ENCODE results near the gene STK11. TPM values are rescaled to one million over a fixed set of nuclear protein-coding genes. Genes with fewer than 3 reads are reported as not detected.
"Not testable (repeated sequence)": the region's sequence is repeated elsewhere in the genome, so short reads cannot be mapped to it uniquely, and the experiment has no call there.

The STK11 gene
- total RNA-seq, 4 donors from 2014 or later, result 38.0 to 48.4 (median 44.2) TPM

- peak; percentile 76 for ATAC-seq (ENCODE audit: low FRiP score)
- TF ChIP-seq CTCF (IDR thresholded peaks at IDR 0.05), result no peak
- no peak for DNase-seq (ENCODE audit: low spot score)
Observed at GRCh38 chr19:1177322-1178114, 28.1 kb upstream of the STK11 start.

- ATAC-seq (ENCODE audit: low FRiP score) (no peak), DNase-seq (ENCODE audit: low spot score) (no peak)
- TF ChIP-seq CTCF (IDR thresholded peaks at IDR 0.05), result no peak
Observed at GRCh38 chr19:1181606-1182005, 24.0 kb upstream of the STK11 start.

- no peak for TF ChIP-seq CTCF (IDR thresholded peaks at IDR 0.05)
- ATAC-seq (ENCODE audit: low FRiP score), result no peak
- DNase-seq (ENCODE audit: low spot score), result no peak
Observed at GRCh38 chr19:1182068-1182467, 23.5 kb upstream of the STK11 start.

GRCh38 chr19:1182727-1183126, 22.9 kb upstream of the STK11 start:
- DNase-seq (ENCODE audit: low spot score), result no peak
- no peak for ATAC-seq (ENCODE audit: low FRiP score)
- TF ChIP-seq CTCF (IDR thresholded peaks at IDR 0.05), result no peak

GRCh38 chr19:1183543-1184172, 21.9 kb upstream of the STK11 start:
- ATAC-seq (ENCODE audit: low FRiP score), result peak; percentile 16
- no peak for DNase-seq (ENCODE audit: low spot score)
- TF ChIP-seq CTCF (IDR thresholded peaks at IDR 0.05), result no peak

GRCh38 chr19:1189419-1189818, 16.2 kb upstream of the STK11 start:
- TF ChIP-seq CTCF (IDR thresholded peaks at IDR 0.05), result no peak
- ATAC-seq (ENCODE audit: low FRiP score), result peak; percentile 65
- DNase-seq (ENCODE audit: low spot score), result no peak

- TF ChIP-seq CTCF (IDR thresholded peaks at IDR 0.05), result no peak
- ATAC-seq (ENCODE audit: low FRiP score) (no peak), DNase-seq (ENCODE audit: low spot score) (no peak)
Observed at GRCh38 chr19:1199531-1199930, 6.0 kb upstream of the STK11 start.

- not testable (repeated sequence) for DNase-seq (ENCODE audit: low spot score); ATAC-seq (ENCODE audit: low FRiP score)
Observed at GRCh38 chr19:1200614-1201013, 5.0 kb upstream of the STK11 start.
